OCI-LY3 (cell line): ENCODE data around the gene MLPH.
"Not testable (repeated sequence)": the region's sequence is repeated elsewhere in the genome, so short reads cannot be mapped to it uniquely, and the experiment has no call there.

ENCODE experiments used
- H2AFZ ChIP-seq: fragments of 200-600, 300-600 bp; shearing (Covaris generic); 2 replicates; pipeline ENCODE4 v1.6.0; 2014; ENCODE audit warnings: antibody characterized with exemption, low read depth, low read length
- H3K27ac ChIP-seq: fragments of 200-600, 300-600 bp; sonication (generic); 2 replicates; pipeline ENCODE4 v1.5.1; 2014; ENCODE audit warnings: mild to moderate bottlenecking, low read length, moderate library complexity, mixed read lengths
- H3K27me3 ChIP-seq: fragments of 200-600, 300-600 bp; sonication (generic); 2 replicates; pipeline ENCODE4 v1.6.1; 2014; ENCODE audit warnings: low read depth, low read length, mixed read lengths
- H3K36me3 ChIP-seq: fragments of 200-600, 300-600 bp; sonication (generic); replicated peaks from 2 replicates; pipeline ENCODE3; 2014; ENCODE audit warnings: low read depth, low read length, mixed read lengths
- H3K4me1 ChIP-seq: fragments of 300-600, 200-600 bp; sonication (generic); 2 replicates; pipeline ENCODE4 v1.6.1; 2014; ENCODE audit warnings: low read length, mixed read lengths
- H3K4me2 ChIP-seq: fragments of 200-600, 300-600 bp; sonication (generic); 2 replicates; pipeline ENCODE4 v1.6.1; 2014; ENCODE audit warnings: low read length, mixed read lengths
- H3K4me3 ChIP-seq: fragments of 300-600, 200-600 bp; sonication (generic); 2 replicates; pipeline ENCODE4 v1.5.1; 2014; ENCODE audit warnings: antibody characterized with exemption, mild to moderate bottlenecking, low read length, moderate library complexity
- H3K79me2 ChIP-seq: fragments of 300-600, 200-600 bp; shearing (Covaris generic); 2 replicates; pipeline ENCODE4 v1.6.1; 2014; ENCODE audit warnings: mild to moderate bottlenecking, low read length, mixed read lengths
- H3K9ac ChIP-seq: fragments of 300-600, 200-600 bp; shearing (Covaris generic); 2 replicates; pipeline ENCODE4 v1.6.0; 2014; ENCODE audit warnings: mild to moderate bottlenecking, low read length, moderate library complexity
- H3K9me3 ChIP-seq: fragments of 200-600, 300-600 bp; shearing (Covaris generic); 2 replicates; pipeline ENCODE4 v1.6.1; 2014; ENCODE audit warnings: low read length, mixed read lengths; ENCODE audit not compliant: insufficient read depth
- H4K20me1 ChIP-seq: fragments of 200-600, 300-600 bp; sonication (generic); 2 replicates; pipeline ENCODE4 v1.6.1; 2016; ENCODE audit warnings: low read length, mixed read lengths; ENCODE audit not compliant: insufficient read depth
- EZH2phosphoT487 ChIP-seq: fragments of 200-600 bp; shearing (Covaris generic); IDR thresholded peaks from 2 replicates; pipeline ENCODE4 v1.6.1; 2018; ENCODE audit warnings: antibody characterized with exemption, mixed run types, low read depth
- TF ChIP-seq, protein P1 (sequence below): fragments of 200-600, 300-600 bp; sonication (generic); IDR thresholded peaks from 2 replicates; pipeline ENCODE4 v1.5.1; 2014; ENCODE audit warnings: antibody characterized with exemption, low read length, low read depth

MLPH gene

GRCh38 chr2:237594514-237594871 lies 107.4 kb downstream of the MLPH start:
- Histone ChIP-seq H3K4me2 (no peak overlapping the region), H3K27ac (no peak overlapping the region), H3K9ac (no peak overlapping the region)

DNA sequence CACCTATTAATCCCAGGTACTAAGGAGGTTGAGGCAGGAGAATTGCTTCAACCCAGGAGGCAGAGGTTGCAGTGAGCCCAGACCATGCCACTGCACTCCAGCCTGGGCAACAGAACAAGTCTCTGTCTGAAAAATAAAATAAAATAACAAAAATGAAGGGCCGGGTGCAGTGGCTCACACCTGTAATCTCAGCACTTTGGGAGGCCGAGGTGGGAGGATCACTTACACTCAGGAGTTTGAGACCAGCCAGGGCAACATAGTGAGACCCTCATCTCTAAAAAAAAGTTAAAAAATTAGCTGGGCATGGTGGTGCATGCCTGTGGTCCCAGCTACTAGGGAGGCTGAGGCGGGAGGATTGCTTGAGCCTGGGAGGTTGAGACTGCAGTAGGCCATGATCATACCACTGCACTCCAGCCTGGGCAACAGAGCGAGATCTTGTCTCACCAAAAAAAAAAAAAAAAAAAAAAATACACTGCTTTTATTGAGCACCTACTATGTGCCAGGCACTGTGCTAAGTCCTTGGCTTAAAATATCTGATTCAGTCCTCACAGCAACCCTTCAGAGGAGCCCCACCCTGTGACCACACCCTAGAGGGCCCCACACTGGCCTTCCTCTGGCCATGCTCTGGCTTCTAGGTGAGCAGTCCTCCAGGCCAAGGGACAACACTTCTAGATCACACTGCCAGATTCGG lies 108.9 kb downstream of the MLPH start:
- not testable (repeated sequence) for H3K27ac ChIP-seq, H3K27me3 ChIP-seq, H3K4me2 ChIP-seq, H3K9me3 ChIP-seq, H3K79me2 ChIP-seq, H3K4me3 ChIP-seq, H3K9ac ChIP-seq, H3K36me3 ChIP-seq, H3K4me1 ChIP-seq, H2AFZ ChIP-seq, H4K20me1 ChIP-seq

More at GRCh38 chr2:237594514-237594871, 107.4 kb downstream of the MLPH start:
- H3K4me3 ChIP-seq: no peak overlapping the region
- no peak for TF ChIP-seq EZH2phosphoT487
- TF ChIP-seq, protein P1, sequence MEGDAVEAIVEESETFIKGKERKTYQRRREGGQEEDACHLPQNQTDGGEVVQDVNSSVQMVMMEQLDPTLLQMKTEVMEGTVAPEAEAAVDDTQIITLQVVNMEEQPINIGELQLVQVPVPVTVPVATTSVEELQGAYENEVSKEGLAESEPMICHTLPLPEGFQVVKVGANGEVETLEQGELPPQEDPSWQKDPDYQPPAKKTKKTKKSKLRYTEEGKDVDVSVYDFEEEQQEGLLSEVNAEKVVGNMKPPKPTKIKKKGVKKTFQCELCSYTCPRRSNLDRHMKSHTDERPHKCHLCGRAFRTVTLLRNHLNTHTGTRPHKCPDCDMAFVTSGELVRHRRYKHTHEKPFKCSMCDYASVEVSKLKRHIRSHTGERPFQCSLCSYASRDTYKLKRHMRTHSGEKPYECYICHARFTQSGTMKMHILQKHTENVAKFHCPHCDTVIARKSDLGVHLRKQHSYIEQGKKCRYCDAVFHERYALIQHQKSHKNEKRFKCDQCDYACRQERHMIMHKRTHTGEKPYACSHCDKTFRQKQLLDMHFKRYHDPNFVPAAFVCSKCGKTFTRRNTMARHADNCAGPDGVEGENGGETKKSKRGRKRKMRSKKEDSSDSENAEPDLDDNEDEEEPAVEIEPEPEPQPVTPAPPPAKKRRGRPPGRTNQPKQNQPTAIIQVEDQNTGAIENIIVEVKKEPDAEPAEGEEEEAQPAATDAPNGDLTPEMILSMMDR: no peak
- H3K79me2 ChIP-seq: no peaks in the 10 kb centered on the region
- peaks cover 4% of the 10 kb centered on the region; the same call in 1 of the 2 replicates for H3K27me3 ChIP-seq
- no peaks in the 10 kb centered on the region for H3K36me3 ChIP-seq
- no peaks in the 10 kb centered on the region for H3K9me3 ChIP-seq
- H2AFZ ChIP-seq: no peak overlapping the region
- H3K4me1 ChIP-seq: no peaks in the 10 kb centered on the region
- H4K20me1 ChIP-seq: no peaks in the 10 kb centered on the region

DNA sequence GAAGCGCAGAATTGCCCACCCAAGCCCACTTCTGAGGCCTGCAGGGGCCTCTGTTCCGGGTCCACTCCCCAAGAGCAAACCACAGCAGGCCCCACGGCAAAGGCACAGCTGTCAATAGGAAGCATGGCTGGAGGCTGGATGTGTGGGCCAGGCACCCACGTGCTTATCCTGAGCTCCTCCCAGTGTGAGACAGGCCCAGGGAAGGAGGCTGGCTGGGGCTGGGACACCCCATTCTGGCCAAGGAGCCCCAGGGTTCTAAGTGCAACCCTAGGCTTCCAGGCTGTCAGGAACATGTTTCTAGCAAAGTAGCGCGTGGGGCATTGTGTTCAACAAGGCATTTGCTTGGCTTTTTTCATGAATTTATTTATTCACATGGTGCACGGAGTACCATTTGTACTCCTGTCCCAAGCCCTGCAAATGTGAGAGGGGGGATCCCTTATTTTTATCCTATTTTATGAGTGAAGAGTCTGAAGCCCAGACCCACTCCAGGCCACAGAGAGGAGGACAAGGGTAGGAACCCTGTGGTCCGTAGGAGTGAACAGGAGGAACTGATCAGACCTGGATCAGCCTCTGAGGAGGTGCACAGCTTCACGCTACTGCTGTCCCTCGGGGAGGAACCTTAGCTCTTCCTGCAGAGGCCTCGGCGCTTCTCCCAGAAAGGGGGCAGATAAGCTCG lies 109.6 kb downstream of the MLPH start:
- Histone ChIP-seq H3K79me2 (no peaks in the 10 kb centered on the region), H3K27ac (no peak overlapping the region), H3K4me2 (no peak overlapping the region), H3K27me3 (no peaks in the 10 kb centered on the region), H2AFZ (no peak overlapping the region), H3K9ac (no peak overlapping the region), H3K36me3 (no peaks in the 10 kb centered on the region), H3K4me3 (no peak overlapping the region), H4K20me1 (no peaks in the 10 kb centered on the region), H3K4me1 (no peaks in the 10 kb centered on the region), H3K9me3 (no peaks in the 10 kb centered on the region)
- TF ChIP-seq EZH2phosphoT487: no peak
- TF ChIP-seq, protein P1: no peak

DNA sequence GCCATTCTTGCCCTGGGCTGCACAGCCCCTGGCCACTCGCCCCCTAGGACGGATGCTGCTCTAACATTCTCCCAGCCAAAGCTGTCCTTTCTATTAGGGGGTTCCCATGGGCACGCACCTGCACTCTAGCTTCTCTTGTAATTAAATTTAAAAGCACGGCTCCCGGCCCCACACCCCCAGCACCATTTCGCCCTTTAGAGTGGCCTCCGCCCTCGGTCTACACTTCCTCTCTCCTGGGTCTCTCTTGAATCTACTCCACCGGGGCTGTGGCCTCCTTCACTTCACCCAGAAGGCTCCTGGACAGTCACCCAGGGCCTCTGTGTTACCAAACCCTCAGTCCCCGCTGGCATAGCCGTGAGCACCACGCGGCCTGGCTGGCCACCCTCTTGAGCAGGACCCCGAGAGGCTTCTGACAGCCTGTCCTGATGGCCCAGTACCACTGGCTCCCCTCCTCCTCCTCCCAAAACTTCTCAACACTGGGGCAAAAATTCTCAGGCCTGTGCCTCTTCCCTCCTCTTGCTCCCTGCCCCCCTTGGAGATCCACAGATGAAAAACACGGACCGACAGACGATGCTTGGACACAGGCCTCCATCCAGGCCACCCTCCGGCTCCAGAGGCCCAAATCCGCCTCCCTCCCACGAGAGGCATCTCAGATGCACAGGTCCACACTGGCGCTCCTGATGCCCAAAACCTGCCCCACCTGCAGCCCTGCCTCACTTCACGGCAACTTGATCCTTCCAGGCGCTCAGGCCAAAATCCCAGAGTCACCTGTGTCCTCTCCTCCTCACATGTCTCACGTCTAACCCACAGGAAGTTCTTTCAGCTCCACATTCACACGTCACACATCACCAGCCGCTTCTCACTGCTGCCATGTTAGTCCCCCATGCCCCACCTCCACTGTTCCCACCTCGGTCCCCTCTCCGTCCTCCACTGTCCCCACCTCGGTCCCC lies 110.4 kb downstream of the MLPH start:
- Histone ChIP-seq H3K27me3 (no peaks in the 10 kb centered on the region), H3K9ac (no peak overlapping the region), H3K4me2 (no peak overlapping the region), H3K79me2 (no peaks in the 10 kb centered on the region), H4K20me1 (no peaks in the 10 kb centered on the region), H3K36me3 (no peaks in the 10 kb centered on the region), H3K27ac (no peak overlapping the region), H3K4me3 (no peak overlapping the region), H3K4me1 (no peaks in the 10 kb centered on the region), H2AFZ (no peak overlapping the region), H3K9me3 (no peaks in the 10 kb centered on the region)
- TF ChIP-seq, protein P1: no peak
- no peak for TF ChIP-seq EZH2phosphoT487
